DMS 273 treated with DMSO at 0.1 percent for 48 hours (cell line): ENCODE measurements around the gene AEN.

Experiments
- DNase-seq: peaks from one replicate; lab custom pipeline; 2025; lab: John Stamatoyannopoulos, UW

The AEN gene

GRCh38 chr15:88678755-88679154 lies 57.6 kb downstream of the AEN start:
- no peak for DNase-seq

- DNase-seq: no peak
These were observed 59.3 kb downstream of the AEN start for GRCh38 chr15:88680241-88681001.

GRCh38 chr15:88681610-88682221 lies 60.6 kb downstream of the AEN start:
- no peak for DNase-seq
